Neutrophil (primary cell): ENCODE results near the gene SMAD3.
"Not testable (repeated sequence)": the region's sequence is repeated elsewhere in the genome, so short reads cannot be mapped to it uniquely, and the experiment has no call there.

Experiments used
- H3K27ac ChIP-seq: fragments of 200-600 bp; sonication (generic); 2 replicates; pipeline ENCODE4 v1.5.1; 2016; ENCODE audit warnings: mild to moderate bottlenecking, moderate library complexity
- H3K27me3 ChIP-seq: fragments of 200-600 bp; sonication (generic); 2 replicates; pipeline ENCODE4 v1.6.0; 2016; ENCODE audit warnings: mild to moderate bottlenecking
- H3K36me3 ChIP-seq: fragments of 200-600 bp; sonication (generic); 2 replicates; pipeline ENCODE4 v1.5.1; 2017
- H3K4me1 ChIP-seq, 2 experiments: fragments of 200-600 bp in 1 of 2; sonication (generic) in 1 of 2; 1 replicate in 1 of 2; 2 replicates in 1 of 2; pipeline versions ENCODE4 v1.5.1 to v1.6.1; 2013 to 2016; ENCODE audit warnings: low read depth in 1 of 2, low read length in 1 of 2, mild to moderate bottlenecking in 1 of 2, moderate library complexity in 1 of 2; ENCODE audit not compliant: control insufficient read depth in 1 of 2, insufficient read depth in 1 of 2
- H3K4me3 ChIP-seq, 2 experiments: fragments of 200-600 bp in 1 of 2; sonication (generic) in 1 of 2; 1 replicate in 1 of 2; 2 replicates in 1 of 2; pipeline ENCODE4 v1.5.1; 2013 to 2016; ENCODE audit warnings: low read depth in 1 of 2, low read length in 1 of 2, mild to moderate bottlenecking in 1 of 2, moderate library complexity in 1 of 2
- H3K9me3 ChIP-seq: fragments of 200-600 bp; sonication (generic); 2 replicates; pipeline ENCODE4 v1.5.1; 2016
- TF ChIP-seq, protein P1 (sequence below): fragments of 200-600 bp; sonication (generic); IDR thresholded peaks from 2 replicates; pipeline ENCODE4 v1.5.1; 2016; ENCODE audit warnings: antibody characterized with exemption

The SMAD3 gene

DNA sequence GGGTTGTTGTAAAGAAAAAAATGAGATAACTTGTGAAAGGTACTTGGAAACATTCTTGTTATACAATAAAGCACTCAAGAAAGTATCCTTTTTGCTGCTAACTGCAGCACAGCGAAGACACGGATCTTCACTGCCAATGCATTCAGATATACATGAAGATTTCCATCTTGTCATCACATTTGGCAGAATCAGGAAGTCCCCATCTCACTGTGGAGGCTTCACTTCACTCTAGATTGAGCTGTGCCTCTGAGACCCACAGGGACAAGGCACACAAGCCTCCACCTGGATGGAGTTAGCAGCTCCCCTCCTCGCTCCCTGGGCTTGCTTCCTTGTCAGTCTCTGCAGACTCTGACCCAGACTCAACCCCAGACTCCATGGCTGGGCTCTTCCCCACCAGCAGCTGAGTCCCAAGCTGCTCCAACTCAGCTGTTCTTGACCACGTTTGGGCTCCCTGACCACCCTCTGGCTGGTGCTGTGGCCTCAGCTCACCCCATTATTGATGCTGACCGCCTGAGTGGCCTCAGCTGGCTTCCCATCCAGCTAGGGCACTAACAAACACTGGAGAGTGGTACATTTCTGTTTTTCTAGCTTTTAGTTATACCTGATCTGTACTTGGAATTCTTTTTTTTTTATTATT lies 45.4 kb upstream of the SMAD3 start:
- Histone ChIP-seq H3K4me3 (no peak overlapping the region), H3K27ac (no peak overlapping the region), H3K4me1 (peaks cover 41 to 44% of the 10 kb centered on the region in 2 experiments), H3K9me3 (no peaks in the 10 kb centered on the region), H3K27me3 (no peaks in the 10 kb centered on the region), H3K36me3 (no peaks in the 10 kb centered on the region)
- TF ChIP-seq, protein P1, sequence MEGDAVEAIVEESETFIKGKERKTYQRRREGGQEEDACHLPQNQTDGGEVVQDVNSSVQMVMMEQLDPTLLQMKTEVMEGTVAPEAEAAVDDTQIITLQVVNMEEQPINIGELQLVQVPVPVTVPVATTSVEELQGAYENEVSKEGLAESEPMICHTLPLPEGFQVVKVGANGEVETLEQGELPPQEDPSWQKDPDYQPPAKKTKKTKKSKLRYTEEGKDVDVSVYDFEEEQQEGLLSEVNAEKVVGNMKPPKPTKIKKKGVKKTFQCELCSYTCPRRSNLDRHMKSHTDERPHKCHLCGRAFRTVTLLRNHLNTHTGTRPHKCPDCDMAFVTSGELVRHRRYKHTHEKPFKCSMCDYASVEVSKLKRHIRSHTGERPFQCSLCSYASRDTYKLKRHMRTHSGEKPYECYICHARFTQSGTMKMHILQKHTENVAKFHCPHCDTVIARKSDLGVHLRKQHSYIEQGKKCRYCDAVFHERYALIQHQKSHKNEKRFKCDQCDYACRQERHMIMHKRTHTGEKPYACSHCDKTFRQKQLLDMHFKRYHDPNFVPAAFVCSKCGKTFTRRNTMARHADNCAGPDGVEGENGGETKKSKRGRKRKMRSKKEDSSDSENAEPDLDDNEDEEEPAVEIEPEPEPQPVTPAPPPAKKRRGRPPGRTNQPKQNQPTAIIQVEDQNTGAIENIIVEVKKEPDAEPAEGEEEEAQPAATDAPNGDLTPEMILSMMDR = no peak

DNA sequence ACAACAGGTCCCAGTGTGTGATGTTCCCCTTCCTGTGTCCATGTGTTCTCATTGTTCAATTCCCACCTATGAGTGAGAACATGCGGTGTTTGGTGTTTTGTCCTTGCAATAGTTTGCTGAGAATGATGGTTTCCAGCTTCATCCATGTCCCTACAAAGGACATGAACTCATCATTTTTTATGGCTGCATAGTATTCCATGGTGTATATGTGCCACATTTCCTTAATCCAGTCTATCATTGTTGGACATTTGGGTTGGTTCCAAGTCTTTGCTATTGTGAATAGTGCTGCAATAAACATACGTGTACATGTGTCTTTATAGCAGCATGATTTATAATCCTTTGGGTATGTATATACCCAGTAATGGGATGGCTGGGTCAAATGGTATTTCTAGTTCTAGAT lies 44.7 kb upstream of the SMAD3 start:
- H3K4me3 ChIP-seq, H3K36me3 ChIP-seq: not testable (repeated sequence)
- peaks cover 47 to 50% of the 10 kb centered on the region in 2 experiments for H3K4me1 ChIP-seq

DNA sequence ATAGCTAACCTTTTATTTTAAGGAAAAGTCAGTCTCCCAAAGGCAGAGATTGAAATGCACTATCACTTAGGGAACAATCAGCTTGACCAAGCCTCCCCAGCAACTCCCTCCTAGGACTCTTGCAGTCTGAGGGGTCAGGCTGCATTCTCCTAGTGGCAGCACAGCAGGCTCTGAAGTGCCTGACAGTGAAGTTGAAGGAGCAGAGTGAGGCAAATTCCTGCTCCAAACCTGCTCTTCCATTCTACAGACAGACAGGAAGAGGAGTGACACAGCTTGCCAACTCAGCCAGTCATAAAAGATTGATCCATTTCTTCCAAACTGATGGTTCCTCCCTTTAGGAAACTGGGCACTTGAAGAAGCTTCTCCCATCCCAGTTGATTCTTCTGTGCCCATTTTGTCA lies 43.9 kb upstream of the SMAD3 start:
- TF ChIP-seq, protein P1 = no peak
- no peaks in the 10 kb centered on the region for H3K36me3 ChIP-seq
- H3K9me3 ChIP-seq = no peaks in the 10 kb centered on the region
- no peak overlapping the region for H3K4me3 ChIP-seq
- no peak overlapping the region for H3K27ac ChIP-seq
- peaks cover 47 to 52% of the 10 kb centered on the region in 2 experiments for H3K4me1 ChIP-seq
- H3K27me3 ChIP-seq = no peaks in the 10 kb centered on the region

More for the DNA sequence above, 44.7 kb upstream of the SMAD3 start:
- not testable (repeated sequence) for H3K27me3 ChIP-seq, H3K27ac ChIP-seq, H3K9me3 ChIP-seq

DNA sequence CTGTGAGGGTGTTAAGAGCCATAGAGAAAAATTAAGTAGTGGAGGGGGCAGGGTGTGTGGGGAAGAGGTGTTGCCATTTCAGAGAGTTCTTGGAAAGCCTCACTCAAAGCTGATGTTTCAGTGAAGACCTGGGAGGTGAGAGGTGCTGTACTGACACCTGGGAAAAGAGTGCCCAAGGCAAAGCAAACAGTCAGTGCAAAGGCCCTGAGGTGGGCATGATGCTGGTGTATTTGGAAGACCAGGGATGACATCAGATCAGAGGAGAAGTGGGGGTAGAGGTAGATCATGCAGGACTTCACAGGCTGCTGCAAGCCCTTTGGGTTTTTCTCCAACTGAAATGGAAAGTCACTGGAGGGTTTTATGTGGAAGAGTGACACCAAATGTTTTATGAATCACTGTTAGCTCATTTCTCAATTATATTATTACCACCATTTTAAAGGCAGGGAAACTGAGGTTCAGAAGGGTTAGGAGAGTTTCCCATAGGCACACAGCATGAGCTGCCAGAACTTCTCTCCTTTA lies 42.8 kb upstream of the SMAD3 start:
- TF ChIP-seq, protein P1 = no peak
- Histone ChIP-seq H3K4me1 (peaks cover 44 to 50% of the 10 kb centered on the region in 2 experiments), H3K9me3 (no peaks in the 10 kb centered on the region), H3K4me3 (no peak overlapping the region), H3K36me3 (no peaks in the 10 kb centered on the region), H3K27me3 (no peaks in the 10 kb centered on the region), H3K27ac (no peak overlapping the region)

DNA sequence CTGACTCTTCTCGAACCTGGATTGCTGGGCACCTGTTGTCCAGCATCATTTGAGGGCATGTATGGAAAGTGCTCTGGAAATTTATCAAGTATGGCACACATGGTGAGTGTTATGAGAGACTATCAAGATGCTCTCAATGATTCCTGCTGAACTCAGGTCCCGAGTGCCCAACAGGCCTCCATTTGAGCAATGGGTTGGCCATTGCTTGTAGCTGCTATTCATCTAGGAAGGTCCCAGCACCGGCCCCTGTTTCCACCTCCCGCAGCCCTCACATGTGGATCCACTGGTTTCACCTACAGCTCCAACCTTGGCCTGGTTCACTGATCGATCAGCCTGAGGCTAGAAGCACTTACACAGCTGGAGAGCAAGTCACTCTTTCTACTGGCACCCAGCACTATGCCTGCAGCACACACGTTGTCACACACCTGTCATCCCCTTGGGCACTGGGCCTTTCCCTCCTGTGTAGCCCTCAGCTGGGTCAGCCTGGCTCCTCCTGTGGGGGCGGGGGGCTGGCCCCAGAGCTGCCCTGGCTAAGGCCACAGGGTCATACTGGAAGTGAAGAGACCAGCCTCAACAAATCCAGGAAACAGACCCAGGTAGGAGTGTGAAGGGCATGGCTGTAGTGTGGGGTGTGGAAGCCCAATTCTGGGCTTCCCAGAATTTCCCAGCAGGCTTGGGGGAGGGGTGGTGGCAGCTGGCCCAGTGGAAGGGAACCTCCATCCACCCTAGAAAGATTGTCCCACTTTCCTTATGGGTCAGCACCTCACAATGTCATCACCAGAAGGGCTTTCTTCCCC lies 41.7 kb upstream of the SMAD3 start:
- Histone ChIP-seq H3K4me1 (peaks cover 40 to 46% of the 10 kb centered on the region in 2 experiments), H3K4me3 (no peak overlapping the region), H3K27me3 (no peaks in the 10 kb centered on the region), H3K9me3 (no peaks in the 10 kb centered on the region), H3K27ac (peak overlapping the region; percentile 43), H3K36me3 (no peaks in the 10 kb centered on the region)
- TF ChIP-seq, protein P1 = no peak
